GM23338 (cell line): Measurements from ENCODE around the gene AGBL4. TPM values are rescaled to one million over a fixed set of nuclear protein-coding genes. Genes with fewer than 3 reads are reported as not detected.

Experiments
- CREB1 ChIP-seq: fragments of 250-450 bp; sonication (Bioruptor Pico); IDR thresholded peaks from 2 replicates; pipeline ENCODE4 v1.5.0; 2020; ENCODE audit warnings: low read depth, mild to moderate bottlenecking, moderate library complexity
- EZH2 ChIP-seq: fragments of 200-600 bp; sonication (generic); IDR thresholded peaks from one replicate; pipeline ENCODE4 v1.8.0; 2017; ENCODE audit warnings: antibody characterized with exemption, mild to moderate bottlenecking, low read depth; ENCODE audit not compliant: unreplicated experiment
- EZH2phosphoT487 ChIP-seq: fragments of 200-600 bp; sonication (generic); IDR thresholded peaks from one replicate; pipeline ENCODE4 v1.8.1; 2018; ENCODE audit warnings: antibody characterized with exemption; ENCODE audit not compliant: unreplicated experiment
- JUNB ChIP-seq: IDR thresholded peaks from one replicate; pipeline ENCODE4 v1.6.1; 2016; ENCODE audit warnings: antibody characterized with exemption; ENCODE audit not compliant: unreplicated experiment
- STAT1 ChIP-seq: IDR thresholded peaks from one replicate; pipeline ENCODE4 v1.6.1; 2016; ENCODE audit warnings: antibody characterized with exemption; ENCODE audit not compliant: unreplicated experiment
- ZNF114 ChIP-seq: fragments of 250-450 bp; sonication (Bioruptor Pico); IDR thresholded peaks from 2 replicates; pipeline ENCODE4 v1.5.0; 2020; ENCODE audit warnings: mild to moderate bottlenecking, moderate library complexity
- ZNF462 ChIP-seq: fragments of 250-450 bp; sonication (Bioruptor Pico); IDR thresholded peaks from 2 replicates; pipeline ENCODE4 v1.5.0; 2020; ENCODE audit warnings: mild to moderate bottlenecking, moderate library complexity
- polyA plus RNA-seq: library from polyadenylated mRNA; unstranded; fragments of >200 nt; fragmentation: Nextera tagmentation; extraction: Ambion mirVana; gene quantifications from 2 replicates; pipeline ENCODE4 v1.2.1, GENCODE V29; 2016
- total RNA-seq: library from RNA; depleted of rRNA; stranded (reverse); fragments of >200 nt; shearing (Covaris generic); gene quantifications from 2 replicates; pipeline ENCODE4 v1.2.3, GENCODE V29; 2014
- TF ChIP-seq, protein P1 (sequence below): IDR thresholded peaks from one replicate; pipeline ENCODE4 v1.6.1; 2018; ENCODE audit warnings: antibody characterized with exemption; ENCODE audit not compliant: unreplicated experiment
- TF ChIP-seq, protein P2 (sequence below): IDR thresholded peaks from 2 replicates; pipeline ENCODE4 v1.6.1; 2016; ENCODE audit warnings: antibody characterized with exemption

The AGBL4 gene
- total and polyA plus RNA-seq, 2 experiments from 2014 or later = 0.91 to 1.5 TPM

GRCh38 chr1:48848035-48848434, 1175.7 kb downstream of the AGBL4 start (continued):
- TF ChIP-seq ZNF462 (CRISPR knock-in tag) (no peak), JUNB (no peak), EZH2phosphoT487 (no peak), STAT1 (no peak), EZH2 (no peak), ZNF114 (no peak), CREB1 (no peak)
- TF ChIP-seq, protein P1, sequence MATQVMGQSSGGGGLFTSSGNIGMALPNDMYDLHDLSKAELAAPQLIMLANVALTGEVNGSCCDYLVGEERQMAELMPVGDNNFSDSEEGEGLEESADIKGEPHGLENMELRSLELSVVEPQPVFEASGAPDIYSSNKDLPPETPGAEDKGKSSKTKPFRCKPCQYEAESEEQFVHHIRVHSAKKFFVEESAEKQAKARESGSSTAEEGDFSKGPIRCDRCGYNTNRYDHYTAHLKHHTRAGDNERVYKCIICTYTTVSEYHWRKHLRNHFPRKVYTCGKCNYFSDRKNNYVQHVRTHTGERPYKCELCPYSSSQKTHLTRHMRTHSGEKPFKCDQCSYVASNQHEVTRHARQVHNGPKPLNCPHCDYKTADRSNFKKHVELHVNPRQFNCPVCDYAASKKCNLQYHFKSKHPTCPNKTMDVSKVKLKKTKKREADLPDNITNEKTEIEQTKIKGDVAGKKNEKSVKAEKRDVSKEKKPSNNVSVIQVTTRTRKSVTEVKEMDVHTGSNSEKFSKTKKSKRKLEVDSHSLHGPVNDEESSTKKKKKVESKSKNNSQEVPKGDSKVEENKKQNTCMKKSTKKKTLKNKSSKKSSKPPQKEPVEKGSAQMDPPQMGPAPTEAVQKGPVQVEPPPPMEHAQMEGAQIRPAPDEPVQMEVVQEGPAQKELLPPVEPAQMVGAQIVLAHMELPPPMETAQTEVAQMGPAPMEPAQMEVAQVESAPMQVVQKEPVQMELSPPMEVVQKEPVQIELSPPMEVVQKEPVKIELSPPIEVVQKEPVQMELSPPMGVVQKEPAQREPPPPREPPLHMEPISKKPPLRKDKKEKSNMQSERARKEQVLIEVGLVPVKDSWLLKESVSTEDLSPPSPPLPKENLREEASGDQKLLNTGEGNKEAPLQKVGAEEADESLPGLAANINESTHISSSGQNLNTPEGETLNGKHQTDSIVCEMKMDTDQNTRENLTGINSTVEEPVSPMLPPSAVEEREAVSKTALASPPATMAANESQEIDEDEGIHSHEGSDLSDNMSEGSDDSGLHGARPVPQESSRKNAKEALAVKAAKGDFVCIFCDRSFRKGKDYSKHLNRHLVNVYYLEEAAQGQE = no peak
- TF ChIP-seq, protein P2, sequence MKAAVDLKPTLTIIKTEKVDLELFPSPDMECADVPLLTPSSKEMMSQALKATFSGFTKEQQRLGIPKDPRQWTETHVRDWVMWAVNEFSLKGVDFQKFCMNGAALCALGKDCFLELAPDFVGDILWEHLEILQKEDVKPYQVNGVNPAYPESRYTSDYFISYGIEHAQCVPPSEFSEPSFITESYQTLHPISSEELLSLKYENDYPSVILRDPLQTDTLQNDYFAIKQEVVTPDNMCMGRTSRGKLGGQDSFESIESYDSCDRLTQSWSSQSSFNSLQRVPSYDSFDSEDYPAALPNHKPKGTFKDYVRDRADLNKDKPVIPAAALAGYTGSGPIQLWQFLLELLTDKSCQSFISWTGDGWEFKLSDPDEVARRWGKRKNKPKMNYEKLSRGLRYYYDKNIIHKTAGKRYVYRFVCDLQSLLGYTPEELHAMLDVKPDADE = no peak
